Caco-2 (cell line): ENCODE measurements around the gene SLC20A1. TPM values are rescaled to one million over a fixed set of nuclear protein-coding genes. Genes with fewer than 3 reads are reported as not detected.

Source experiments
- BruUV-seq: library from RNA; stranded (reverse); fragments of 400-500 nt; replicated peaks from 2 replicates; lab custom pipeline; 2021; lab: Mats Ljungman, UMichigan
- CTCF ChIA-PET: fragments of 300-600 bp; sonication (Branson Sonifier 250); formaldehyde crosslinking; loops from one replicate; lab custom pipeline; 2022; ENCODE audit warnings: antibody characterized with exemption; lab: Charles Lee
- POLR2A ChIA-PET: fragments of 300-600 bp; sonication (Branson Sonifier 250); formaldehyde crosslinking; loops from one replicate; lab custom pipeline; 2022; ENCODE audit warnings: antibody characterized with exemption; lab: Charles Lee
- DNase-seq, 2 experiments: peaks; one replicate each; pipeline versions ENCODE4 v3.0.0 to v3.0.0-alpha.2; 2020 to 2022
- H3K27me3 ChIP-seq: replicated peaks from 2 replicates; pipeline ENCODE4 v1.6.0; 2011; ENCODE audit warnings: low read length; ENCODE audit not compliant: control insufficient read depth, insufficient read depth
- H3K36me3 ChIP-seq: 2 replicates; pipeline ENCODE4 v1.5.1; 2011; ENCODE audit warnings: low read length; ENCODE audit not compliant: control insufficient read depth, insufficient read depth
- H3K4me1 ChIP-seq: fragments of 250-450 bp; sonication (Bioruptor Pico); 2 replicates; pipeline ENCODE4 v1.5.1; 2020; ENCODE audit warnings: mild to moderate bottlenecking
- H3K4me3 ChIP-seq: 2 replicates; pipeline ENCODE4 v1.5.1; 2011; ENCODE audit warnings: low read depth, mild to moderate bottlenecking, control low read depth, low read length
- H3K9me3 ChIP-seq: fragments of 250-450 bp; sonication (Bioruptor Pico); 2 replicates; pipeline ENCODE4 v1.5.1; 2020; ENCODE audit warnings: mild to moderate bottlenecking, moderate library complexity
- H3K27ac Mint-ChIP-seq: one replicate; pipeline ENCODE4 v1.8.0; 2022; ENCODE audit warnings: mixed read lengths; ENCODE audit not compliant: unreplicated experiment
- H3K27me3 Mint-ChIP-seq: one replicate; pipeline ENCODE4 v1.8.0; 2022; ENCODE audit warnings: mixed read lengths; ENCODE audit not compliant: insufficient read depth, unreplicated experiment
- H3K36me3 Mint-ChIP-seq: one replicate; pipeline ENCODE4 v1.8.0; 2022; ENCODE audit warnings: mild to moderate bottlenecking, mixed read lengths; ENCODE audit not compliant: insufficient read depth, unreplicated experiment
- H3K4me1 Mint-ChIP-seq: one replicate; pipeline ENCODE4 v1.8.0; 2022; ENCODE audit warnings: low read depth, mixed read lengths; ENCODE audit not compliant: unreplicated experiment
- H3K4me3 Mint-ChIP-seq: one replicate; pipeline ENCODE4 v1.8.0; 2022; ENCODE audit warnings: mild to moderate bottlenecking, moderate library complexity, mixed read lengths; ENCODE audit not compliant: unreplicated experiment
- H3K9me3 Mint-ChIP-seq: one replicate; pipeline ENCODE4 v1.8.0; 2022; ENCODE audit warnings: mixed read lengths; ENCODE audit not compliant: unreplicated experiment
- intact Hi-C: fragments of 100-400 bp; cut with micrococcal nuclease; formaldehyde crosslinking; loops from one replicate; pipeline ENCODE4 v1.10.0; 2022; ENCODE audit not compliant: unreplicated experiment
- total RNA-seq: library from RNA; stranded (reverse); gene quantifications from 2 replicates; pipeline ENCODE4 v1.2.3, GENCODE V29; 2022
- TF ChIP-seq, protein P1 (sequence below), 2 experiments: fragments of 200-600 bp in 1 of 2; IDR thresholded peaks; 1 replicate in 1 of 2; 2 replicates in 1 of 2; pipeline versions ENCODE4 v1.5.1 to v1.8.0; 2011 to 2022; ENCODE audit warnings: antibody characterized with exemption in 1 of 2, control low read depth in 1 of 2, inconsistent platforms in 1 of 2, low read depth in 1 of 2, low read length in 1 of 2, mild to moderate bottlenecking in 1 of 2, moderate library complexity in 1 of 2; ENCODE audit not compliant: insufficient read depth in 1 of 2, severe bottlenecking in 1 of 2, unreplicated experiment in 1 of 2

Gene SLC20A1
- total RNA-seq, 1 experiment from 2014 or later, result 91.1 TPM

DNA sequence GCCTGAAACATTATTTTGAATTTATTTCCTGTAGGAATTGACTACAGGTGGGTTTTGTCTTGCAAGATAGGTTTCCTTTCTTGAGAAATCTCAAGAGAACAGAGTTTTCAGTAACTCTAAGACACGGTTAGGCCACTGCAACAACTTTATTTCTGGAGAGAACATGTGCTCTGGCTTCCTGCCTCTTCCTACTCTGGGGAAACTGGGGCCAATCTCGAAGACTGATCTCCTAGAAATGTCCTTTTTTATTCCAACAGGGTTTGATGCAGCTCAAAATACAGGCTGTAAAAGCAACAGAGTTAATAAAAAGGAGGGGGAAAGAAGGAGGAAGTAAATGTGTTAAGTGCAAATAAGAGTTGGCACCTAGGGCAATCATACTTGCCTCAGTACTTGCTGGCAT lies 4.0 kb upstream of the SLC20A1 start:
- no peaks in the 10 kb centered on the region; the same call in 1 of the 2 replicates for H3K9me3 ChIP-seq
- H3K27me3 ChIP-seq, result no peaks in the 10 kb centered on the region
- Mint-ChIP-seq H3K36me3 (peaks cover 27% of the 10 kb centered on the region), H3K9me3 (no peaks in the 10 kb centered on the region), H3K4me3 (no peak overlapping the region), H3K4me1 (peaks cover 26% of the 10 kb centered on the region), H3K27me3 (no peaks in the 10 kb centered on the region), H3K27ac (no peak overlapping the region)
- DNase-seq, result no peak
- CTCF ChIA-PET, result no interaction called here
- no peaks in the 10 kb centered on the region; the same call in 1 of the 2 replicates for H3K36me3 ChIP-seq
- no peak overlapping the region for H3K4me3 ChIP-seq
- POLR2A ChIA-PET, result no interaction called here
- TF ChIP-seq, protein P1, sequence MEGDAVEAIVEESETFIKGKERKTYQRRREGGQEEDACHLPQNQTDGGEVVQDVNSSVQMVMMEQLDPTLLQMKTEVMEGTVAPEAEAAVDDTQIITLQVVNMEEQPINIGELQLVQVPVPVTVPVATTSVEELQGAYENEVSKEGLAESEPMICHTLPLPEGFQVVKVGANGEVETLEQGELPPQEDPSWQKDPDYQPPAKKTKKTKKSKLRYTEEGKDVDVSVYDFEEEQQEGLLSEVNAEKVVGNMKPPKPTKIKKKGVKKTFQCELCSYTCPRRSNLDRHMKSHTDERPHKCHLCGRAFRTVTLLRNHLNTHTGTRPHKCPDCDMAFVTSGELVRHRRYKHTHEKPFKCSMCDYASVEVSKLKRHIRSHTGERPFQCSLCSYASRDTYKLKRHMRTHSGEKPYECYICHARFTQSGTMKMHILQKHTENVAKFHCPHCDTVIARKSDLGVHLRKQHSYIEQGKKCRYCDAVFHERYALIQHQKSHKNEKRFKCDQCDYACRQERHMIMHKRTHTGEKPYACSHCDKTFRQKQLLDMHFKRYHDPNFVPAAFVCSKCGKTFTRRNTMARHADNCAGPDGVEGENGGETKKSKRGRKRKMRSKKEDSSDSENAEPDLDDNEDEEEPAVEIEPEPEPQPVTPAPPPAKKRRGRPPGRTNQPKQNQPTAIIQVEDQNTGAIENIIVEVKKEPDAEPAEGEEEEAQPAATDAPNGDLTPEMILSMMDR (IDR thresholded peaks at IDR 0.05; ENCODE audit: insufficient read depth in 1 of 2, low read depth in 1 of 2, low read length in 1 of 2, severe bottlenecking in 1 of 2, unreplicated experiment in 1 of 2), result no peak
- BruUV-seq, result no TSS peak
- intact Hi-C loops, result no loop called here
- peaks cover 21% of the 10 kb centered on the region for H3K4me1 ChIP-seq

DNA sequence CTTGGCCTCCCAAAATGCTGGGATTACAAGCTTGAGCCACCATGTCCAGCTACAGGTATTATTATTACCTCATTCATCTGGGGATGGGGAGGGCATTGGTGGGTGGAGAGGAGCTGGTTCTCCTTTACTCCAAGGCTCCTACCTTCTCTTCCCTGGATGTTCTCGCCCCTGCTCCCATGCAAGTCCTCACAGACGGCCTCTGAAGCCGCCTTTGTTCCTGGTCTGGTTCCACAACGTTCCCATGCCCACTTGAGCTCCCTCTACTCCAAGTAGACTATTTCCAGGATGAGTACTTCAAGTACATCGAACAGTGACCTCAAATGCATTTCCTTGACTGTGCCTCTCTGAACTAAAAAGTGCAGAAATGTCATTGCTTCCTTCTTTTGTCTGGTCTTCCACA lies 3.2 kb upstream of the SLC20A1 start:
- no peaks in the 10 kb centered on the region for H3K27me3 Mint-ChIP-seq
- Histone ChIP-seq H3K36me3 (no peaks in the 10 kb centered on the region), H3K4me1 (peaks cover 21% of the 10 kb centered on the region), H3K27me3 (no peaks in the 10 kb centered on the region), H3K4me3 (no peak overlapping the region), H3K9me3 (no peaks in the 10 kb centered on the region)
- H3K4me1 Mint-ChIP-seq, result peaks cover 34% of the 10 kb centered on the region
- BruUV-seq, result no TSS peak
- intact Hi-C loops, result no loop called here
- ChIA-PET POLR2A (no interaction called here), CTCF (interaction anchor here (0.6 kb wide), 1 partner anchor 108 kb away, joined by 3 read pairs; no protein-coding TSS in a partner anchor)
- DNase-seq, result no peak
- TF ChIP-seq, protein P1 (IDR thresholded peaks at IDR 0.05; ENCODE audit: insufficient read depth in 1 of 2, low read depth in 1 of 2, low read length in 1 of 2, severe bottlenecking in 1 of 2, unreplicated experiment in 1 of 2), result no peak
- H3K4me3 Mint-ChIP-seq, result no peak overlapping the region
- H3K9me3 Mint-ChIP-seq, result no peaks in the 10 kb centered on the region
- peaks cover 35% of the 10 kb centered on the region for H3K36me3 Mint-ChIP-seq
- H3K27ac Mint-ChIP-seq, result peak overlapping the region; percentile 96

DNA sequence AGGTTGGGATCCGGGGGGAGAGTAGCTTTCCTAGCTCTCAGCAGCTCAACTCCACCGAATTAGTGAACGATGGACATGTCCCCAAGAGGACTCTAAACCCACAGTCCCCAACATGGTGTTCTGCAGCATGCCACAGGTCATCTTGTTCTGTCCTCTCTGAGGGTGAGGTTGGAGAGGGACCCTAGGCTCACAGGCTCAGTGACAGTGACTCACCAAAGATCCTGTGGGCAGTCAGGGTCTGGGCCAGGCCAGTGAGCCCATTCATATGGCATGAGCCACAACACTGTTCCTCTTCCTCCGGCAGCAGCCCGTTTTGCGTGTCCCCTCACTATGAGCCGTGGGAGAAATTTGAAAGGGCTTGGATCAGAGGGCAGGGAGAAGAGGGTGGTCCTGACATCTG lies 2.8 kb upstream of the SLC20A1 start:
- TF ChIP-seq, protein P1 (IDR thresholded peaks at IDR 0.05; ENCODE audit: insufficient read depth in 1 of 2, low read depth in 1 of 2, low read length in 1 of 2, severe bottlenecking in 1 of 2, unreplicated experiment in 1 of 2), result no peak
- ChIA-PET POLR2A (no interaction called here), CTCF (no interaction called here)
- Mint-ChIP-seq H3K4me3 (no peak overlapping the region), H3K4me1 (peaks cover 38% of the 10 kb centered on the region), H3K9me3 (no peaks in the 10 kb centered on the region), H3K36me3 (peaks cover 39% of the 10 kb centered on the region), H3K27me3 (no peaks in the 10 kb centered on the region), H3K27ac (peak overlapping the region; percentile 96)
- intact Hi-C loops, result no loop called here
- no TSS peak for BruUV-seq
- Histone ChIP-seq H3K4me3 (no peak overlapping the region), H3K9me3 (no peaks in the 10 kb centered on the region), H3K4me1 (peaks cover 24% of the 10 kb centered on the region), H3K36me3 (no peaks in the 10 kb centered on the region), H3K27me3 (no peaks in the 10 kb centered on the region)
- DNase-seq, result no peak
